Measurements from ENCODE around the gene GMDS.

DNA sequence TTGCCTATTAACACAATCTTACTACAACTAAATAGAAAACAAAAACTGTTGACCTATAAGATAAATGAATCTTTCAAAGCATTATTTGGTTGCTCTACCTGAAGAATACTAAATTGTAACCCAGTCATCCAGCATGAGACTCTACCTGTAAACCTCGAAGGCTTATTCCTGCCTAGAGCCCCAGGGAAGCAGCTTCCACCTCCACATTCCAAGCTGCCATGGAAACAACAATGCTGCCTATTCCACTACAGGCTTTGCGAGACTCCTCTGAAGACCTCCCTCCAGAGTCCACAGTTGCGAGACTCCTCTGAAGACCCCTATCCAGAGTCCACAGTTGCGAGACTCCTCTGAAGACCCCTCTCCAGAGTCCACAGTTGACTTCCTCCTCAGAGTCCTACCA is 15.7 kb downstream of the GMDS start:
- TF ChIP-seq KLF9 (CRISPR knock-in tag; IDR thresholded peaks at IDR 0.05; ENCODE audit: low read depth) (no peak), RARG (CRISPR knock-in tag; IDR thresholded peaks at IDR 0.05; ENCODE audit: low read depth) (no peak), ZNF3 (CRISPR knock-in tag; IDR thresholded peaks at IDR 0.05) (no peak)
- TF ChIP-seq, protein P1, sequence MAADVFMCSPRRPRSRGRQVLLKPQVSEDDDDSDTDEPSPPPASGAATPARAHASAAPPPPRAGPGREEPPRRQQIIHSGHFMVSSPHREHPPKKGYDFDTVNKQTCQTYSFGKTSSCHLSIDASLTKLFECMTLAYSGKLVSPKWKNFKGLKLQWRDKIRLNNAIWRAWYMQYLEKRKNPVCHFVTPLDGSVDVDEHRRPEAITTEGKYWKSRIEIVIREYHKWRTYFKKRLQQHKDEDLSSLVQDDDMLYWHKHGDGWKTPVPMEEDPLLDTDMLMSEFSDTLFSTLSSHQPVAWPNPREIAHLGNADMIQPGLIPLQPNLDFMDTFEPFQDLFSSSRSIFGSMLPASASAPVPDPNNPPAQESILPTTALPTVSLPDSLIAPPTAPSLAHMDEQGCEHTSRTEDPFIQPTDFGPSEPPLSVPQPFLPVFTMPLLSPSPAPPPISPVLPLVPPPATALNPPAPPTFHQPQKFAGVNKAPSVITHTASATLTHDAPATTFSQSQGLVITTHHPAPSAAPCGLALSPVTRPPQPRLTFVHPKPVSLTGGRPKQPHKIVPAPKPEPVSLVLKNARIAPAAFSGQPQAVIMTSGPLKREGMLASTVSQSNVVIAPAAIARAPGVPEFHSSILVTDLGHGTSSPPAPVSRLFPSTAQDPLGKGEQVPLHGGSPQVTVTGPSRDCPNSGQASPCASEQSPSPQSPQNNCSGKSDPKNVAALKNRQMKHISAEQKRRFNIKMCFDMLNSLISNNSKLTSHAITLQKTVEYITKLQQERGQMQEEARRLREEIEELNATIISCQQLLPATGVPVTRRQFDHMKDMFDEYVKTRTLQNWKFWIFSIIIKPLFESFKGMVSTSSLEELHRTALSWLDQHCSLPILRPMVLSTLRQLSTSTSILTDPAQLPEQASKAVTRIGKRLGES (CRISPR knock-in tag; IDR thresholded peaks at IDR 0.05; ENCODE audit: borderline replicate concordance): no peak
- TF ChIP-seq, protein P2, sequence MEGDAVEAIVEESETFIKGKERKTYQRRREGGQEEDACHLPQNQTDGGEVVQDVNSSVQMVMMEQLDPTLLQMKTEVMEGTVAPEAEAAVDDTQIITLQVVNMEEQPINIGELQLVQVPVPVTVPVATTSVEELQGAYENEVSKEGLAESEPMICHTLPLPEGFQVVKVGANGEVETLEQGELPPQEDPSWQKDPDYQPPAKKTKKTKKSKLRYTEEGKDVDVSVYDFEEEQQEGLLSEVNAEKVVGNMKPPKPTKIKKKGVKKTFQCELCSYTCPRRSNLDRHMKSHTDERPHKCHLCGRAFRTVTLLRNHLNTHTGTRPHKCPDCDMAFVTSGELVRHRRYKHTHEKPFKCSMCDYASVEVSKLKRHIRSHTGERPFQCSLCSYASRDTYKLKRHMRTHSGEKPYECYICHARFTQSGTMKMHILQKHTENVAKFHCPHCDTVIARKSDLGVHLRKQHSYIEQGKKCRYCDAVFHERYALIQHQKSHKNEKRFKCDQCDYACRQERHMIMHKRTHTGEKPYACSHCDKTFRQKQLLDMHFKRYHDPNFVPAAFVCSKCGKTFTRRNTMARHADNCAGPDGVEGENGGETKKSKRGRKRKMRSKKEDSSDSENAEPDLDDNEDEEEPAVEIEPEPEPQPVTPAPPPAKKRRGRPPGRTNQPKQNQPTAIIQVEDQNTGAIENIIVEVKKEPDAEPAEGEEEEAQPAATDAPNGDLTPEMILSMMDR (CRISPR knock-in tag; IDR thresholded peaks at IDR 0.05): no peak
